Stimulated activated CD4-positive, alpha-beta T cell treated with anti-CD3 and anti-CD28 coated beads, Interleukin-1b, Interleukin-23, amount 100 ng/mL, for 48 hours (primary cell): Measurements from ENCODE around the gene ZNF678.
"Not testable (repeated sequence)": the region's sequence is repeated elsewhere in the genome, so short reads cannot be mapped to it uniquely, and the experiment has no call there.

Experiments used
- DNase-seq: peaks from one replicate; pipeline ENCODE4 v3.0.0-alpha.2; 2020

The ZNF678 gene

DNA sequence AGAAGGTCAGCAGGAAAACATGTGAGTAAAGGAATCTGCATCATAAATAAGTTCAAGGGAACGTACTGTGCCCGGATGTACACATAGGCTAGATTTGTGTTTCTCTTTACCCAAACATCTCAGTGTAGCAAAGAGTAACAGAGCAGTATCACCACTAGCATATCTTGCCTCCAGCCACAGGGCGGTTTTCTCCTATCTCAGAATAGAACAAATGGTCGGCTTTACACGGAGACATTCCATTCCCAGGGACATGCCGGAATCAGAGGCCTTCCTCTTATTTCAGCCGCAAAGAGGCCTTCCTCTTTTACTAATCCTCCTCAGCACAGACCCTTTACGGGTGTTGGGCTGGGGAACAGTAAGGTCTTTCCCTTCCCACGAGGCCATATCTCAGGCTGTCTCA, 42.9 kb downstream of the ZNF678 start:
- not testable (repeated sequence) for DNase-seq

DNA sequence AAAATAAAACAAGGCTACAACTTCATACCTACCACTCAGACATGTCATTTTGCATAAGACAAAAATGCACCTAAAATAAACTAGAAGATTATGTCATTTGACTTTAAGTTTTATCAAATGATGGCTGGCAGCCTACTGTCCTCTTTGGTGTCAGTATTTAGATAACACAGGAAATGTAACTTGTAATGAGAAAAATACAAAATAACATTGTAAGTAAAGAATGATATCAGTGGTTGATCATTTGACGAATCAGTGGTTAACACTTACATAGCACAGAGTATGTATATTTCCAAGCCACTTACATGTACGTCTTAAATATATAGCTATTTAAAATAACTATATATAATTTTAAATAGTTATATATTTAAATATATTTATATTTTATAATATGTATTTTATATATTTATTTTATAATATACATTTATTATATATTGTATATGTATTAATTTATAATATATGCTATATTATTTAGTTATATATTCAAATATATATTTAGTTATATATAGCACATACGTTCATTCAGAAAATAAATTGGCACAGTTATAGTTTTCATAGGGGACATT, 44.1 kb downstream of the ZNF678 start:
- DNase-seq, result no peak

DNA sequence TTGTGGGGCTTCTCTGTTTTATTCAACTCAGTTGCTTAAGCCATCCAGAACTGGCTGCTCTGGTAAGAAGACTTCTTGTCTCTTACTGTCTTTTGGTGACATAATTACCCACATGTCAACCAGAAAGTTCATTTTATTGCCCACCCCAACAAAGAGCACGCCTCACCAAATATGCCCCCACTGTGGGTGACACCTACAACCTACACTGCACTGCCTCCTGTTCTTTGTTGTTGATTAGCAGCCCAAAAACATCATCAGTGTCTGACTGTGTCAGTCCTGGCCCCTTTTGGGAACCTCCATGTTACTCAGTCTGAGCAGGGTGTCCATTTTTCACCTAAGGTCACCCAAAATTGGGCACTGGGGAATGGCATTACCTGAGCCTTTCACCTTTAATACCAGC, 49.3 kb downstream of the ZNF678 start:
- no peak for DNase-seq

DNA sequence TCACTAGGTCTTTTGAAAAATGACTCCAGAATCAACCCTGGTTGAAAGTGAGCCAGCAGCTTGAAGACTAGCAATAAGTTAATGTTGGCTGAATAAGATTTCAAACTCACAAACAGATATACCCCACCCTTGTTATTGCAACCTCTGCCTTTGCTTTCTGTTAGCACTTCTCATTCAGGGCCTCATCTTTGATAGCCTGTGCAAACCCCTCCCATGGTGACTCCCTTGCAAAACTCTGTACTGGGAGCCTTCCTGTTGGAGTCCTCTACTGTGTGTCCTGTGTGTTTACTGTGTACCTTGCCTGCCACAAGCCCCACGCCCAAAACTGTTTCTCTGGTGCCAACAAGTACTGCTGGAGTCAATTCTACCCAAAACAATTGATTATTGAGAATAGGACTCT, 50.2 kb downstream of the ZNF678 start:
- DNase-seq, result no peak

DNA sequence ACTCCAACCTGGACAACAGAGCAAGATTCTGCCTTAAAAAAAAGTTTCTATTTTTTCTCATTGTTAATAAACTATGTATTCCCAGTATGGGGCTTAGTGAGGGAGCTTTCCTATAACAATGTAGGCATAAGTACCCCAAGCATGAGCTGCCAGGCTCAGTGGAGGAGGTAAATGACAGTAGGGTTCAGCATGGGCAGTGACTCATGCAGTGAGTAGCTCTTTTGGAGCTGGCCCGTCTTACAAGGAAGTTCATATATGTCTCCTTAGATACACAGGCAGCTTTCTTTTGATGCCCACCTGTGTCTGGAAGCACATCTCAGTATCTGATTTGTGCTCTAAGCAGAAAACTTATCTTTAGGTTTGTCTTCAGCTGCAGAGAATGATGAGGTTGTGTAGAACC, 57.9 kb downstream of the ZNF678 start:
- DNase-seq, result no peak

DNA sequence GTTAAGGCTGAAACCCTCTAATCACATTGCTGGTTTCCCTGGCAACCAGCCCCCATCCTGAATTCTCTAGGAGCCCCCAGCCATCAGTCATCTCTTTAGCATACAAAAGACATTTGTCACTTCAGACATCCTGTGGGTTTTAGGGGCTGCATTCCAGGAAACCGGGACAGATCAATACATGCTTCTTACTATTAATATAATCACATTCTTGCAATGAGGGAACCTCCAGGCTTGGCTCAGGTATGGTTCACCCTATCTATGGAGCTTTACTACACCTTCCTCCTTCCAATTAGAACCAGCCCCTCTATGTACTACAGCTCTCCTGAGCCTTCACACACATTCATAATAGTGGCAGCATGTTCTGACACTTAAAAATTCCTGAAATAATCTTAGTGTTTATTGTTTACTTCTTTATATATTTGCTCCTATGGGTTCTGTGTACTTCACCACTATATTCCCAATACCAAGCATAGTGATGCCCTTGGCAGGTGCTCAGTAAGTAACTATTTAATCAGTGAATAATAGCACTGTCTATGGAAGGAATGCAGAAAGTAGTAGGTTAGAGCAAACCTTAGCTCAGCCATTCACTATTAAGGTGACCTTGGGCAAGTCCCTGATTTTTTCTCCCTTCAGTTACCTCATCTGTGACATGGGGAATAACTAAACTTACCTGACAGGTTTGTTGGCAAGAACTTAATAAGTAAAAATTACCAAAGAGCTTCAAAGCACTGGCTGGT, 59.6 kb downstream of the ZNF678 start:
- DNase-seq, result no peak

DNA sequence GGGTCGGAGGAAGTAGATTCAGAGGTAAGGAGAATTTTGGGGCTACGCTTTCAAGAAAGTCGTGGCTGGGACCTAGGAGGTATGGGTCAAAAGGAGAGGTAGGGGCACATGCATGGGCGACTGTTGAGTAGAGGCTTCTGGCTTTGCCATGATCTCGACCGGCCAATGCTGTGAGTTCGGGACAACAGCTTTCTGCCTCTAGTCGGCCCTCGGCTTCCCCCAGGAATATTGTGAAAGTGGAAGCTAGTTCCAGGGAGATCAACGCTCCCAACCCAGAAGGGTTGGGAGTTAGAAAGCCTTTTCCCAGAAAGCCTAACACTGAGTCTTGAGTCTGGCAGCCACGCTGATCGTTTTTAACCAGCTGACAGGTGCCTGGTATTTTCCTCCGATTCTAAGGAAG, 69.0 kb downstream of the ZNF678 start:
- no peak for DNase-seq

DNA sequence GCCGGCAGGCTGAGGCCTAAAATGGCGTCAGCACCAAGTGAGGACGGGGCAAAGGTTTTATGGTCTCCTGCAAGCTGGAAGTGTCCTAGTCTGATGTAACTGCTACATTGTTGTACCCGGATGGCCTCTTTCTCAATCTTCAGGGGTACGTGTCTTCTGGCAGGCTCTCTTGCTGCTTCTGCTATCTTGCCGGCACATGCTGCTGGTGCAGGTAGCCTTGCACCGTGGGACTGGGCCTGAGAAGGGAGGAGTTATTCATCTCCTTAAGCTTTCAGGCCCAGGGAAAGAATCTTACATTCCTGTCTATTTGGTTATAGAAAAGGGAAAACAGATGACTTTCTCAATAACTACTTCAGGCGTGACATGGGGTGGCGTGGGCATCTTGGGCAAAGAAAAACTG, 72.2 kb downstream of the ZNF678 start:
- no peak for DNase-seq

DNA sequence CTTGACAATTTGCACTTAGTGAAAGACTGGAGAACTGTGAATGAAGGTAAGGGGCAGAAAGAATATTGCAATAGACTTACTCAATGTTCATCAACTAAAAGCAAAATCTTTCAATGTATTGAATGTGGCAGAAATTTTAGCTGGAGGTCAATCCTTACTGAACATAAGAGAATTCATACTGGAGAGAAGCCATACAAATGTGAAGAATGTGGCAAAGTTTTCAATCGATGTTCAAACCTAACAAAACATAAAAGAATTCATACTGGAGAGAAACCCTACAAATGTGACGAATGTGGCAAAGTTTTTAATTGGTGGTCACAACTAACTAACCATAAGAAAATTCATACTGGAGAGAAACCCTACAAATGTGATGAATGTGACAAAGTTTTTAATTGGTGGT, 91.1 kb downstream of the ZNF678 start:
- no peak for DNase-seq

DNA sequence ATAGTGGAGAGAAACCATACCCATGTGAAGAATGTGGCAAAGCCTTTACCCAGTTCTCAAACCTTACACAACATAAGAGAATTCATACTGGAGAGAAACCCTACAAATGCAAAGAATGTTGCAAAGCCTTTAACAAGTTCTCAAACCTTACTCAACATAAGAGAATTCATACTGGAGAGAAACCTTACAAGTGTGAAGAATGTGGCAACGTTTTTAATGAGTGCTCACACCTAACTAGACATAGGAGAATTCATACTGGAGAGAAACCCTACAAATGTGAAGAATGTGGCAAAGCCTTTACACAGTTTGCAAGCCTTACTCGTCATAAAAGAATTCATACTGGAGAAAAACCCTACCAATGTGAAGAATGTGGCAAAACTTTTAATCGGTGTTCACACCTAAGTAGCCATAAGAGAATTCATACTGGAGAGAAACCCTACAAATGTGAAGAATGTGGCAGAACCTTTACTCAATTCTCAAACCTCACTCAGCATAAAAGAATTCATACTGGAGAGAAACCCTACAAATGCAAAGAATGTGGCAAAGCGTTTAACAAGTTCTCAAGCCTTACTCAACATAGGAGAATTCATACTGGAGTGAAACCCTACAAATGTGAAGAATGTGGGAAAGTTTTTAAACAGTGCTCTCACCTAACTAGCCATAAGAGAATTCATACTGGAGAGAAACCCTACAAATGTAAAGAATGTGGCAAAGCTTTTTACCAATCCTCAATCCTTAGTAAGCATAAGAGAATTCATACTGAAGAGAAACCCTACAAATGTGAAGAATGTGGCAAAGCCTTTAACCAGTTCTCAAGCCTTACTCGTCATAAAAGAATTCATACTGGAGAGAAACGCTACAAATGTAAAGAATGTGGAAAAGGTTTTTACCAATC, 91.7 kb downstream of the ZNF678 start:
- no peak for DNase-seq

DNA sequence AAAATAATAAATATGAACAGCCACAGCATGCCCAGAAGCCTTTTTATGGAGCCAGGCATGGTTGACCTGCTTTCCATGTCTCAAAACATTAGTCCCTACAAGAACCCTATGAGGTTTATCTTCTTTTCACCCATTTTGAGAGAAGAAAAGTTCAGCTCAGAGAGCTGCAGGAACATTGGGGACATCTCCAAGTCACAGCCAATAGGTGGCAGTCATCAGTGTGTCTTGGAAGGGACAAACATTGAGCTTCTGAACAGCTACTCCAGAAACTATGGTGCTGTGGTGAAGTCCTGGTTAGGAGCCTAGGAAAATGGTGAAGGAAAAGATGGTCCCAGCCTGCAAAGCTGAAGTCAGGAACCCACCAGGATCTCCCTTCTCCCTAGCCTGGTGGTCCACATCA, 98.1 kb downstream of the ZNF678 start:
- DNase-seq, result no peak

DNA sequence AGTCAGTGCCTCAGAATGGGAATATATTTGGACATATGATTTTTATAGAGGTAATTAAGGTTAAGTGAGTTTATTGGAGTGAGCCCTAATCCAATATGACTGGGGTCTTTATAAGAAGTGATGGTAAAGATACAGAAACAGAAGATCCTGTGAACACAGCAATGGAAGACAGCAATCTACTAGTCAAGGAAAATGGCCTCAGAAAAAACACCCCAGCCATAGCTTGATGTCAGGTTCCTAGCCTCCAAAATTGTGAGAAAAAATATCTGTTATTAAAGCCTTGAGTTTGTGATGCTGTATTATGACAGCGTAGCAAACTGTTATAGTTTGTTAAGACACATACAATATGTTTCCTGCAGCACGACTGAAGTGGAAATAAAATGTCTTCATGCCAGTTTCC, 99.6 kb downstream of the ZNF678 start:
- DNase-seq, result no peak

DNA sequence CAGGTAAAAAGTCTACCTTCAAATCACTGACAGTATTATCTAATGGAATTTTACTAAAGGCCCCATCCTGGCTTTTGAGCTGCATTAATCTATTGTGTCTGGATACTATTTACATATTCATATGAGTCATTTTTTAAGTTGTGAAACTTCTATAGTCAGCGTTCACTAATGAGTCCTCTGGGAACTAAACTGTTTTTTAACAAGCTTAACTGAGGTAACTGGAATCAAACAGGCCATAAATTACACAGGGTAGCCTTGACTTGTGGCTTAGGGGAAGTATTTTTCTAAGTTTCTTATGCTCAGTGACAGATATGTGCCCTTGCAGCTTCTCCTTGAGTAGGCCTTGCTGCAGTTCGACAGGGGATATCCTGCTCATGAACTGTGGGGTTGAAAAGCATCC, 102.9 kb downstream of the ZNF678 start:
- DNase-seq, result no peak

DNA sequence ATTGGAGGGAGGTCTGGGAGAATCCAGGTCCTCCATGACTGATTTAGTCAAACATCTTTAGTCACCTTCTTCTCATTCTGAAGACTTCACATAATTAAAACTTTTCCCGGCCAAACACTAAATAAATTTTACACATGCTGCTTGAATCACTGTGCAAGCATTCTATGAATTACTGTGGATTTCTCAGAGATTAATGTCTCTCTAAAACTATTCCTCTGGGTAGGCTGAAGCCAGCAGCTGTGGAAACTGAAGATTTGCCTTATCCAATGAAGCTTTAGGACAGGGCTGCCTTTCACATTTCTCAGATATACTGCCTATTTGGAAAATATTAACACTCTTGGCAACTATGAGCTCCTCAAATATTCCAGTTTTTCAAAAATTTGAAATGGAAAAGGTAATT, 110.1 kb downstream of the ZNF678 start:
- DNase-seq, result no peak

DNA sequence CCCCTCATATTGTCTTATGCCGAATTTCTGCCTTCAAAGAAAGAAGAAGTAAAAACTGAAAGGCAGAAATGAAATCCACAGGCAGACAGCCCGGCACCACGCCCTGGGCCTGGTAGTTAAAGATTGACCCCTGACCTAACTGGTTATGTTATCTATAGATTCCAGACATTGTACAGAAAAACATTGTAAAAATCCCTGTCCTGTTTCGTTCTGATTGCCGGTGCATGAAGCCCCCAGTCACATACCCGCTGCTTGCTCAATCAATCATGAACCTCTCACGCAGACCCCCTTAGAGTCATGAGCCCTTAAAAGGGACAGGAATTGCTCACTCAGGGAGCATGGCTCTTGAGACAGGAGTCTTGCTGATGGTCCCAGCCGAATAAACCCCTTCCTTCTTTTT, 122.5 kb downstream of the ZNF678 start:
- no peak for DNase-seq

DNA sequence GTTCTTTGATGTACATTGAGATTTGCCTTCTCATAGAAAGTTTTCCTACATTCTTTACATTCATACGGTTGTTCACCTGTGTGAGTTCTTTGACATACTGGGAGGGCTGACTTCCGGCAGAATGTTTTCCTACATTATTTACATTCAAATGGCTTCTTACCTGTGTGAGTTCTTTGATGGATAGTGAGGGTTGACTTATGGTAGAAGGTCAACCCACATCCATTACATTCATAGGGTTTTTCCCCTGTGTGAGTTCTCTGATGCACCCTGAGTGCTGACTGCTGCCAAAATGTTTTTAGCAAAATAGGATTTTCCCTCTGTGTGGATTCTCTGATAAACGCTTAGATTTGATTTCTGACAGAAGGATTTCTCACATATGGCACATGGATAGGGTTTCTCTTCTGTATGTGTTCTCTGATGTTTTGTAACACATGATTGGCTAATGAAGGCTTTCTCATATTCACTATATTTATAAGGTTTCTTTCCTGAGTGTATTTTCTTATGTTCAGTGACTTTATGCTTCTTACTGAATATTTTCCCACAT, 134.0 kb downstream of the ZNF678 start:
- no peak for DNase-seq

DNA sequence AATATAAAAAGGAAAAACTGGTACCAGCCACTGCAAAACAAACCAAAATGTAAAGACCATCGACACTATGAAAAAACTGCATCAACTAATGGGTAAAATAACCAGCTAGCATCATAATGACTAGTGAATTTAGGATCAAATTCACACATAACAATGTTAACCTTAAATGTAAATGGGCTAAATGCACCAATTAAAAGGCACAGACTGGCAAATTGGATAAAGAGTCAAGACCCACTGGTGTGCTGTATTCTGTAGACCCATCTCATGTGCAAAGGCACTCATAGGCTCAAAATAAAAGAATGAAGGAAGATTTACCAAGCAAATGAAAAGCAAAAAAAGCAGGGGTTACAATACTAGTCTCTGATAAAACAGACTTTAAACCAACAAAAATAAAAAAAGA, 138.3 kb downstream of the ZNF678 start:
- not testable (repeated sequence) for DNase-seq

DNA sequence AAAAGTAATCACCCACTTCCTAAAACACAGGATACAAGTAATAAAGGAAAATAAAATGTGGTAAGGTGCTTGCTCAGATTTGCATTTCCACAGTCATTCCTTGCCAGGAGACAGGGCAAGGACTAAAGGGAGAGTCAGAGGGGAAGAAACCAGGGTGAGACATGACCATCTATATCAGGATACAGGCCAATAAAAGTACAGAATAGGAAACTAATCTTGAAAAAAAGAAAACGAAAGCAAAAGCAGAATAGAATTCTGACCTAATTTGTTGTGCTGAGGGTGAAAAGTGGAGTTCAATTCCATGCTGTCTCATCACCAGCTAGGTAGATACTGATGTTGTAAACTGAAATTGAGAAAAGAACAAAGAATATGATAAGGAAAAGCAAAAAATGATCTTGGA, 144.5 kb downstream of the ZNF678 start:
- DNase-seq, result no peak

DNA sequence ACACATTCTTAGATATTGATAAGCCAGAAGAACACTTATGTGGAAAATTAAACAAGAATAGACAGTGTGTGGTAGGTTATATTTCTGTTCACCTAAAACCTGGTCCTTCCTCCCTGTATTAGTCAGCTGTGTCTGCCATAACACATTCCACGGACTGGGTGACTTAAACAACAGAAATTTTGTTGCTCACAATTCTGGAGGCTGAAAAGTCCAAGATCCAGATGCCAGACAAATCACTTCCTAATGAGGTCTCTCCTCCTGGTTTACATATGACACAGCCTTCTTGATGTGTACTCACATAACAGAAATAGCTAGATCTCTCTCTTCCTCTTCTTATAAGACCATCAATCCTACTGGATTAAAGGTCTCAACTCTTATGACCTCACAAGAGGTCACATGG, 146.1 kb downstream of the ZNF678 start:
- no peak for DNase-seq

DNA sequence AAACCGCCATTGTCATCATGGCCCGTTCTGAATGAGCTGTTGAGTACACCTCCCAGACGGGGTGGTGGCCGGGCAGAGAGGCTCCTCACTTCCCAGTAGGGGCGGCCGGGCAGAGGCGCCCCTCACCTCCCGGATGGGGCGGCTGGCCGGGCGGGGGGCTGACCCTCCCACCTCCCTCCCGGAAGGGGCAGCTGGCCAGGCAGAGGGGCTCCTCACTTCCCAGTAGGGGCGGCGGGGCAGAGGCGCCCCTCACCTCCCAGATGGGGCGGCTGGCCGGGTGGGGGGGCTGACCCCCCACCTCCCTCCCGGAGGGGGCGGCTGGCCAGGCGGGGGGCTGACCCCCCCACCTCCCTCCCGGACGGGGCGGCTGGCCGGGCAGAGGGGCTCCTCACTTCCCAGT, 147.1 kb downstream of the ZNF678 start:
- DNase-seq, result not testable (repeated sequence)

DNA sequence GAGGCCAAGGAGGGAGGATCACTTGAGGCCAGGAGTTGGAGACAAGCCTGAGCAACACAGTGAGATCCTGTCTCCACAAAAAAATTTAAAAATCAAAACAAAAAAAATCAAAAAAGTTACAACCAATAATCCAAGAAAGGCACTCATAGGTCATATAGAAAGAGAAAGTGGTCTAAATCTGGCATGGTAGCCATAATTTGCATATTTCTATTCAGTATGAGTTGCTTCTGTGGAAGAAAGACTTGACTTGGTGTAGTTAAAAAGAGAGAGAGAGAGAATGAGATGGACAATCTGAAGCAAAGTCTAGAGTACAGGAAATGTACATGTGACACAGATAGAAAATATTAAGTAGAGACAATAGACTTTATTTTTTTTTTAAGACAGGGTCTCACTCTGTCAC, 149.3 kb downstream of the ZNF678 start:
- DNase-seq, result no peak

DNA sequence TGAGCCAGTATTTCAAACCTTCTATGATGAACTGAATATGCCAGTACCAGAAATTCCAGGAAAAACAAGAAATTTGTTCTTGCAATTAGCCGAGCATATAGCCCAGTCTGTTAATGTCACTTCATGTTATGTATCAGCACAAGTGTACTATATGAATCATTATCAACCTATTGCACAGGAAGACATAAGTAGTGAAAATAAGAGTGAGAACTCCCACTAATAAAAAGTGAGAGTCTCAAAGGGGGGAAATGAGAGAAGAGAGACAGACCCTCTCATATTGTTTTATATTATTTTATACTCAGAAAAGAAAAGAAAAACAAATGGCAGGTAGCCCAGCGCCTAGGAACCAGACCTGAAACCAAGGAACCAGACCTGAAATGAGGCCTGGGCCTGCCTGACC, 155.6 kb downstream of the ZNF678 start:
- DNase-seq, result no peak

DNA sequence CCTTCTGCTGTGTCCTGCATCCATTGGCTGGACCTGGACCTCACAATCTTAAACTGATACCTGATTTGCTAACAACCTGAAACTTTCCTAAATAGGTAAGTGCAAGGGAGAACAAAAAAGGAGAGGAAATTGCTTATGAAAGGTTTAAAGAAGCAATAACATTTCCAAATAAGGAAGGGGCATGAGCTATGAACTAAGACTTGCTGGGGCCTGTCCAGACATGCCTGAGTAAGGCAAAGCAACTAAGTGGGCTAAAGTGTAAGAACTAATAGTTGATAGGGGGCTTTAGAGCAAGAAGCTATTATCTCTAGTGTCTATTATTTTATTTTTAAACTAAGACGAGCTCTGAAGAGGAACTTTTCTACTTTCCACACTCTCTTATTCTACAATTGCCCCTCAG, 160.1 kb downstream of the ZNF678 start:
- DNase-seq, result no peak

DNA sequence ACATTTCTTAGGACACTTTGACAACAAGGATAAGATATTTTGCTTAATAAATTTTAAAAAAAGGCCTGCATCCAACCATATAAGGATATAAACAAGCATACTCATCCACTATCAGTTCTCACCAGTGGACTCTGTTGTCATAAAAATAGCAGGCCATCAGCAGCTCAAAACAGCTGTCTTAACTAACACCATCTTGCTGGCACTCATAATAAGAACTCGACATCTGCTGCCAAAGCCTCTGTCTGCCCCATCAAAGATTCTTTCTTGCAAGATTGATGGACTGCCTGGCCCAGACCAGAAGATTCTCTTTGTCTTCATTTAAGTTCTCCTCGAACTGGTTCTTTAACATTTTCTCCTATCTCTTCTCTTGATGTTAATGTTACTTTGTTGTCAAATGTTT, 161.7 kb downstream of the ZNF678 start:
- DNase-seq, result no peak
